T47D (cell line): ENCODE measurements around the gene GPC6.

Source experiments
- DNase-seq, 2 experiments: peaks; one replicate each; pipeline versions ENCODE4 v3.0.0 to v3.0.0-alpha.2; 2011 to 2012; ENCODE audit warnings: low read depth in 1 of 2, low spot score in 1 of 2
- JUND ChIP-seq: IDR thresholded peaks from 2 replicates; pipeline ENCODE4 v1.6.1; 2012; ENCODE audit warnings: low read depth
- in situ Hi-C: cut with HindIII; loops from 2 replicates; pipeline ENCODE4 v1.10.0; 2016; ENCODE audit warnings: low sequenced_read_pairs, low pct_unique_long_range_greater_than_20kb

Gene GPC6

DNA sequence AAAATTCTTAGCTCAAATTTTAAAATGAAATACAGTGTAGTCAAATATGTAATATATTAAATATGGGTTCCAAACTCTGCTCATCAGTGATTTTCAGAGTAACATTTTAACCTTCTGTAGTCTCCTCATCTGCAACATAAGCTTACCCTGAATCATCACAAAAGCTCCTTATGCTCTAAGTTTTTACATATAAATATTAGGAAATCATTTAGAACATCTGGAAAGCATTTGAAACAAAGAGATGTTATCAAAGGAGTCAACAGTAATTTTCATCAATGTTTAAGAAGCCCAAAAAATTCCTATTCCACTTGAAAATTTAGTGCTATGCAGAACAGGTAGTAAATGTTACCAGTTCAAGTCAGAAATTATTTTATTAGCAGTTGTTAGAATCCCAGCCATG is 1028.1 kb downstream of the GPC6 start:
- DNase-seq = no peak
- no peak for TF ChIP-seq JUND
- in situ Hi-C loops = no loop called here

DNA sequence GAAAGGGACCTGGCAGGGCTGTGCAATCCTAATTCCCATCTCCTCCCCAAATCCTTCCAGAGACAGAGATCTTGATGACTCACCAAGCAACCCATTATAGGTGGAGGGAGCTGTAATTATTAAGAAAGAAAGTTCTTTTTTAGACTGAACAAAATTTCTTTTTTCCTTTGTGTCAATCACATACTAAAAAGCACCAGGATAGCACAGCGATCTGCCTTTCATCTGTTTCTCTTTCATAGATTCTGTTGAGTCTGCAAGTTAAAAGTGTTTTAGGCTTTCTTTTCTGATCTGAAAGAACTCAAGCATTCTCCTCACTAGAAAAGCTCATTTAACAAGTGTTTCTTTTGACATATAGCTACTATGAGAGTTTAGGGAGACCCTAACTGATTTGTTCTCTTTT is 1030.1 kb downstream of the GPC6 start:
- no peak for DNase-seq
- in situ Hi-C loops = no loop called here
- no peak for TF ChIP-seq JUND

DNA sequence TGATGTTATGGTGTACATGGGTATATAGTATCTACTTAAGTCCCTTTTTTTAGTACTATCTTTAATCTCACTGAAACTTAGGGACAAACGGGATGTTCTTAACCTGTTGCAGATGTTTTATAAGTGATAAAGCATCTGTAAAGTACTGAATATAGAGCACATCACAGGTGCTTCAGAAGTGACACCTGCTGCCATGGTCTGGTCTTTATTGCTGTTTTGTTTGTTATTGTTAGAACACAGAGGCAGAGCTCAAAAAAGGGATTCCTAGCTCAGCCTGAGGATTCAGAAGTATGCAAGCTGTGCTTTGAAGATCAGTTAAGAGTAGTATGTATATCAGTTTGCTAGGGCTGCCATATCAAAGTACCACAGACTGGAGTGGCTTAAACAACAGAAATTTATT is 1033.4 kb downstream of the GPC6 start:
- no peak for DNase-seq
- TF ChIP-seq JUND = no peak
- in situ Hi-C loops = no loop called here

DNA sequence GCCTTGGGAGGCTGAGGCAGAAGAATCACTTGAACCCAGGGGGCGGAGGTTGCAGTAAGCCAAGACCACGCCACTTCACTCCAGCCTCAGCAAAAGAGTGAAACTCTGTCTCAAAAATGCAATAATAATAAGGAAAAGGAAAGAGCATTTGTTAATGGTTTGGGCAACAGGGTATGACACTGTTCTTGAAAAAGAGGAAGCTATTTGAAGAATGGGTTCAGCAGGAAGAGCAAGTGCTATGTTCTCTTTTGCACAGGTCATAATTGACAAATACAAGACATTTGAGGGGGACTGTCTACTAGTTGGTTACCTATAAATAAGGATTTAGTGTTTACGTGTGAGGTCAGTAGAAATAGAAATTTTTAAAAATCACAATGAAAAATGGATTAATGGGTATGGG is 1034.6 kb downstream of the GPC6 start:
- in situ Hi-C loops = no loop called here
- no peak for TF ChIP-seq JUND

DNA sequence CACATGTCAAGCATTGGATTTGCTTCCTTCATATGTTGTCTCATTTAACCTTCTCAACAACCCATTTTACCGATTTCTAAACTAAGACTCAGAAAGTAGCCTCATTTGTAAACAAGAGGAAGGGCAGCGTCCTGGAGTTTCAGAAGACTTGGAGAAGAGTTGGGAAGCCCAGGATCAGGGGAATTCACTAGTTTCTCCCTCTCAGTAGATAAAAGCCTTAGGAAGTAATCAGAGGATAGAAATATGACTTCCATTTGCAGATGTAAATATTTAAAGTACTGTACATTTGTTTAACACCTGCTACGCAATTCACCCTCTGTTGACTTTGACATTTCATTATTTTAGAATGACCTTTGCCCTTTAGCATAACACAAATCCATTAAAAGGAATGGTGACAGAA is 1036.4 kb downstream of the GPC6 start:
- DNase-seq = no peak
- in situ Hi-C loops = no loop called here
- no peak for TF ChIP-seq JUND

More for the DNA sequence above, 1034.6 kb downstream of the GPC6 start:
- DNase-seq = no peak

DNA sequence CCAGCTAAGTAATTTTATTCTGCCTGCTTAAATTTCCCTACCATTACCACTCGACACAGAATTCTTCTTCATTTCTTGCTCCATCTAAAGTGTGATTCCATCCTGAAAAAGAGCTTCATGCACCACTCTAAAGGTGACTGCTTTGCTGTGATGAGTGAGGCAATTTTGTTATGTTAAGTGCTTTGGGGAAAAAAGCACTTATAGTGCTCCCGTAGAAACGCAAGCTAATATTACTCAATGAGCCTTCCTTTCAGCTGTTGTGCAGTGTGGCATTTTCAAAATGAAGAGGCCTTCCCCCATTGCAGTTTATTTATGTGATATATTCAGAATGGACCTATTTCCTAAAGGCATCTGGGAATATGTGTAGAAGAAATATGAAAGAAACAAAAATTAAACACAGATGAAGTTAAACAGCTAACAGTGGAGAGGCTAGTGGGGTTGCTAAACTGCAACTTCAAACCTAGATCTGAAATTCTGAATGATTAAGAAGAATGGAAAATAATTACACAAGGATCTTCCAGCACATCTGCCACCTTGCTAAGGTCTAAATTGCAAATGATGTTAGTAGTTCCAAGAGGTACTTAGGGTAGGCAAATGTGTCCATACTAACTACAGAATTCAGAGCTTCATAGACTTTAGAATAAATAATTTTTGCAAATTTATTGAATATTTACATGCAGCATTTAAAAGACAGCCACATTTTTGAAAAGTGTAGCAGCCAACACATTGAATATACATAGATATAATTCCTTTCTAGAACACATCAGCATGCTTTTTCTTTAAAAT is 1041.2 kb downstream of the GPC6 start:
- in situ Hi-C loops = no loop called here
- TF ChIP-seq JUND = no peak
- DNase-seq = no peak

DNA sequence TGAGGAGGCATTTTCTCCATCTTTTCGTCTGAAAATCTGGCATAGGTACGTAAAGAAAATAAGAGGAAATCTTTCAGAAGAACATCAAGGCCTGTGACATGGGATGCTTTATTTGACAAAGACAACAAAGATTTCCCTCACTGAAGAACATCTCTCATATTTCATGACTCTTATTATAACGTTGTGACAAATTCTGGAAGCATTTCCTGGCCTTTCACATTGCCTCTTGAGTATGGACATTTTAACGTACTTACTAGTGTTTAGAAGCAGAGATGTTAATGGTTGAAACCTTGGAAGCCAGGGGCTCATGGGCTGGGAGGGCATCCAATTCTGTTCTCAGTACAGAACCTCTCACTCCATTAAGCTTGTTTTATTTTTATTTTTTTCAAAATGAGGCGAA is 1042.1 kb downstream of the GPC6 start:
- no peak for DNase-seq
- no peak for TF ChIP-seq JUND
- in situ Hi-C loops = no loop called here

DNA sequence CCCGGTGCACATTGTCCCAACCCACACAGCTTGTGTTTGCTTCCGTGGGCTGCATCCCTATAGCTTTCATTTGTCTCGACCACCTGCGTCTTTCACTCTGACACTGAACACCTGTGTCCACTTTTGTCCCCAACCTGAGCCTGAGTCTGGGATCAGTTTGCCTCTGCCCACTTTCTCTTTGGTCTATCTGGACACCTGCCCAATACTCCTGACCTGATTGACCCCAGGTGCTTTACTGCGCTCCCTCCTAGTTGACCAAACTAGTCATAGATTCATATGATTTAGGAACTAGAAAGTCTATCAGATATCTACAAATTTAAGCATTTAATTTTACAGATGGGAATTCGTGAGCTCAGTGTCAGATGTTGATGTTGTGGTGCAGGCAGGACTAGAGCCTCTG is 1043.0 kb downstream of the GPC6 start:
- no peak for DNase-seq
- in situ Hi-C loops = no loop called here
- TF ChIP-seq JUND = no peak

DNA sequence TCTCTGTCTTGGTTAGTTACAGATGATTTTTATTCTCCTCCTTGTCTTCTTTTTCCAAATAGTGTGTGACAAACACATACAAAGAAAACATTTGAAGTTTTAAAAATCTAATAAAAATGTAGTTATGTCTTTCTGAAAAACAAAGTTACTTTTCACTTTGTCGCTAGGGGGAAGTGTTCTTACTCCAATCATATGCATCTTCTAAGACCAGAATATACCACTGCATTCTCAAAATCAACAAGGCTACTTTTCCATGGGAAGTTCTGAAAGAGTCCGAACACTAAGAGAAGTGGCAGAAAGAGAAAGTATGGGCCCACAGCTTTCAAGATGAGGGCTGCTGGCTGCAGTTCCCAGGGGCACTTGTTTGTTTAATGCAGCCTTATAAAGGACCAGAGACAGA is 1043.9 kb downstream of the GPC6 start:
- no peak for TF ChIP-seq JUND
- DNase-seq = peak in 1 of 2 experiments; percentile 24
- in situ Hi-C loops = no loop called here

DNA sequence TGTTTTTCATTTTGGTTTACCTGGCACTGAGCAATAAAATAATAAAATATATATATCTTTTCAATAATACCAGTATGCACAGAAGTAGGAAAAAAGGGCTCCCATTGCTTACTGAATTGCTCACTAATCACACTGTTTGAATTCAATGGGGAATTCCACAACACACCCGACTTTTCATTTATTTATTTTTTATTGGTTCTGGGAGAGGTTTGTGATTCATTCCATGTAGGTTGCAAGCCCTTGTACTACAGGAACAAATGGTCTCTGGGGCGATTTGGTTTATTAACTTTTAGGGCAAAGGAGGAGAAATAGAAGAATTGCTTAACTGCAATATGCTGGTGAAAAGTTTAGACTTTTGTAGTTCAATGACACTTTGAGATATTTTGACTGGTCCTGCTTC is 1045.4 kb downstream of the GPC6 start:
- TF ChIP-seq JUND = no peak
- no peak for DNase-seq
- in situ Hi-C loops = no loop called here

DNA sequence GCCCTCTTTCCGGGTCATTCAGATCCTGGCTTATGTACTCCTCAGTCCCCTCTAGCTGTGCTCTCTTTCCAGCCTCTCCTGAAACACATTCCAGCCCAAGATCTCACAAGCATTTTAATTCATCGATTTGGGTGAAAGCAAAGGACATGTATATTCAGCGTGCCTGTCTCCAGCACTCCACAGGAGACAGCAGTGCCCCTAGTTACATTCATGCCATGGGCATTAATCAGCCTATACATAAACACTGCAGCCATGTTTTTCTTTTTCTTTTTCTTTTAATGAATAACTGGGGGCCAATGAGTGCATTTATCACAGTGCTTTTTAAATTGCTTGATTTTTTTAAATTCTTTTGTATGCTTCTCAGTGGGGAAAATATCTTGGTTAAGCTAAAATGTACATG is 1053.7 kb downstream of the GPC6 start:
- in situ Hi-C loops = no loop called here
- no peak for TF ChIP-seq JUND
- DNase-seq = no peak

DNA sequence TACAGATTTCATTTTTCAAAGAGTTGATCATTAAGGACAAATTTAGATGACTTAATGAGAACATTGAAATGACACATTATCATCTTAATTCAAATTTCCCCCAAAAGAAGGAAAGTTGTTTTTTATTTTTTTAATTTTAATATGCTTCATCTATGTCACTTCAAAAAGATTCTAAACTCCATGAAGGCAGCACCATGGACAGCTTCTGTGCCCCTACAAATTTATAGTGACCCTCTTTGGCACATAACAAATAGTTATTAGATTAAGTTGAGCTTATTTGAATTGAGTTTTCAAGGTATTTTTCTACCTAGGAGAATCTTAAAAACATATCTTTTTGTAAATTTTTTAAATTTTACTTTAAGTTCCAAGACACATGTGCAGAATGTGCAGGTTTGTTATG is 1054.2 kb downstream of the GPC6 start:
- TF ChIP-seq JUND = no peak
- in situ Hi-C loops = no loop called here
- DNase-seq = no peak

DNA sequence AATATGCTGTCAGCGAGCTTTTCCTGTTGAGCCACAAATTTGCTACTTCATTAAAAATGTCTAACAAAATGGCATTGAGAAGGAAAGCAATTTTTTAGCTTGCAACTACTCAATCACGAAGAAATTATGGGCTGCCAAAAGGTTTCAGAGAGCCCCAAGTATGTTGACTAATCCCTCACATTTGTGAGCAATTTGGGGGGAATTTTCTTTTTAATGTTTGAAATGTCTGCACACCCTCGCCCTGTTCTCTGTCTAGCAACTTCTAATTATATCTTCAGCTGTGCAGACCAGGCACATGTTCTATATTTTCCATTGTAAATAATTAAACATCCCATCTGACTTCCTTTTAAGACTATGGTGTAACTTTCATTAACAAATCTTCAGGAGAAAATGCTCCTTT is 1060.0 kb downstream of the GPC6 start:
- in situ Hi-C loops = no loop called here
- DNase-seq = no peak
- no peak for TF ChIP-seq JUND
